PC-9 (cell line): Measurements from ENCODE around the gene SNCB. TPM values are rescaled to one million over a fixed set of nuclear protein-coding genes. Genes with fewer than 3 reads are reported as not detected.

Source experiments
- BruUV-seq: library from RNA; stranded (reverse); fragments of 400-500 nt; replicated peaks from 2 replicates; lab custom pipeline; 2021; lab: Mats Ljungman, UMichigan
- CTCF ChIA-PET: fragments of 300-600 bp; sonication (Branson Sonifier 250); formaldehyde crosslinking; loops from one replicate; lab custom pipeline; 2022; ENCODE audit warnings: antibody characterized with exemption; lab: Charles Lee
- POLR2A ChIA-PET: fragments of 300-600 bp; sonication (Branson Sonifier 250); formaldehyde crosslinking; loops from one replicate; lab custom pipeline; 2022; ENCODE audit warnings: antibody characterized with exemption; ENCODE audit not compliant: unreplicated experiment; lab: Charles Lee
- DNase-seq, 2 experiments: peaks; one replicate each; pipeline versions ENCODE4 v3.0.0 to v3.0.0-alpha.2; 2015 to 2022; ENCODE audit warnings: mixed read lengths in 1 of 2
- H2AFZ ChIP-seq: fragments of 200-600 bp; sonication (generic); 2 replicates; pipeline ENCODE4 v1.8.1; 2017; ENCODE audit warnings: antibody characterized with exemption
- H3F3A ChIP-seq: fragments of 200-600 bp; sonication (generic); 2 replicates; pipeline ENCODE4 v1.8.1; 2017; ENCODE audit warnings: antibody characterized with exemption, mild to moderate bottlenecking, low read depth; ENCODE audit not compliant: insufficient read depth
- H3K27ac ChIP-seq: fragments of 200-600 bp; sonication (generic); 2 replicates; pipeline ENCODE4 v1.6.1; 2016; ENCODE audit warnings: mixed run types
- H3K27me3 ChIP-seq: fragments of 200-600 bp; sonication (generic); 2 replicates; pipeline ENCODE4 v1.6.1; 2016; ENCODE audit warnings: low read depth, mixed run types; ENCODE audit not compliant: insufficient read depth
- H3K36me3 ChIP-seq: fragments of 200-600 bp; sonication (generic); 2 replicates; pipeline ENCODE4 v1.6.1; 2016; ENCODE audit warnings: low read depth, mixed run types
- H3K4me1 ChIP-seq: fragments of 200-600 bp; sonication (generic); replicated peaks from 2 replicates; pipeline ENCODE4 v1.6.1; 2016; ENCODE audit warnings: mixed run types; ENCODE audit not compliant: insufficient read depth
- H3K4me2 ChIP-seq: fragments of 200-600 bp; sonication (generic); 2 replicates; pipeline ENCODE4 v1.6.1; 2017; ENCODE audit warnings: mixed run types
- H3K4me3 ChIP-seq: fragments of 200-600 bp; sonication (generic); 2 replicates; pipeline ENCODE4 v1.6.1; 2016; ENCODE audit warnings: mixed run types
- H3K79me2 ChIP-seq: fragments of 200-600 bp; sonication (generic); 2 replicates; pipeline ENCODE4 v1.6.1; 2017; ENCODE audit warnings: low read depth, mixed run types
- H3K9me2 ChIP-seq: fragments of 200-600 bp; sonication (generic); 2 replicates; pipeline ENCODE4 v1.8.1; 2017; ENCODE audit warnings: mild to moderate bottlenecking; ENCODE audit not compliant: insufficient read depth
- H3K9me3 ChIP-seq: fragments of 200-600 bp; sonication (generic); 2 replicates; pipeline ENCODE4 v1.8.1; 2016; ENCODE audit warnings: low read depth; ENCODE audit not compliant: insufficient read depth
- H4K20me1 ChIP-seq: fragments of 200-600 bp; sonication (generic); 2 replicates; pipeline ENCODE4 v1.8.1; 2017; ENCODE audit not compliant: insufficient read depth
- EZH2 ChIP-seq: fragments of 200-600 bp; sonication (generic); IDR thresholded peaks from 2 replicates; pipeline ENCODE4 v1.8.0; 2017; ENCODE audit warnings: antibody characterized with exemption, low read depth
- intact Hi-C: fragments of 100-400 bp; cut with micrococcal nuclease; formaldehyde crosslinking; loops from one replicate; pipeline ENCODE4 v1.10.0; 2022; ENCODE audit not compliant: unreplicated experiment
- total RNA-seq: library from RNA; stranded (reverse); gene quantifications from 2 replicates; pipeline ENCODE4 v1.2.3, GENCODE V29; 2021
- TF ChIP-seq, protein P1 (sequence below): fragments of 200-600 bp; sonication (generic); conservative IDR thresholded peaks from 2 replicates; pipeline ENCODE4 v1.6.1; 2017; ENCODE audit warnings: mixed run types, antibody characterized with exemption, mild to moderate bottlenecking, moderate library complexity

The SNCB gene
- total RNA-seq, 1 experiment from 2014 or later, result not detected

DNA sequence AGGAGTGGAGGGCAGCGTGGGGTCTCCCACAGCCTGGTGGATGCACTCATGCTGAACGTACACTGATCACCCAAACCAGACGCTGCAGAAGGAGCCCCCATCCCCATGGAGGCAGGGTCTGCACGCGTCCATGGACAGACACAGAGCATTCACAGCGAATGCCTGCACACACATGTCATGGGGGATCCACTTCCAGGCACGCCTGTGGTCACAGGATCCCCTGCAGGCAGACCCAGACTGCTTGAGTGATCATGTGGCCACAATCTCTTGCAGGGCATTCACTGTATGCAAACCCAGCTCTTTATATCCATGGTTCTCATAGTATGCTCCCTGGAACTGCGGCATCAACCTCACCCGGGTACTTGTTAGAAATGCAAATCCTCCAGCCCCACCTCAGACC lies 5.4 kb downstream of the SNCB start:
- H3K9me2 ChIP-seq, result no peaks in the 10 kb centered on the region
- no peaks in the 10 kb centered on the region for H3K4me1 ChIP-seq
- no peaks in the 10 kb centered on the region for H3K79me2 ChIP-seq
- DNase-seq, result no peak
- peaks cover 19% of the 10 kb centered on the region; the same call in 1 of the 2 replicates for H3K27me3 ChIP-seq
- CTCF ChIA-PET, result no interaction called here
- H3K4me2 ChIP-seq, result no peak overlapping the region
- intact Hi-C loops, result no loop called here
- no peaks in the 10 kb centered on the region for H3K9me3 ChIP-seq
- H3F3A ChIP-seq, result 0 out of 2 replicates have a peak, but pooled peaks cover 3% of the 10 kb centered on the region
- TF ChIP-seq, protein P1, sequence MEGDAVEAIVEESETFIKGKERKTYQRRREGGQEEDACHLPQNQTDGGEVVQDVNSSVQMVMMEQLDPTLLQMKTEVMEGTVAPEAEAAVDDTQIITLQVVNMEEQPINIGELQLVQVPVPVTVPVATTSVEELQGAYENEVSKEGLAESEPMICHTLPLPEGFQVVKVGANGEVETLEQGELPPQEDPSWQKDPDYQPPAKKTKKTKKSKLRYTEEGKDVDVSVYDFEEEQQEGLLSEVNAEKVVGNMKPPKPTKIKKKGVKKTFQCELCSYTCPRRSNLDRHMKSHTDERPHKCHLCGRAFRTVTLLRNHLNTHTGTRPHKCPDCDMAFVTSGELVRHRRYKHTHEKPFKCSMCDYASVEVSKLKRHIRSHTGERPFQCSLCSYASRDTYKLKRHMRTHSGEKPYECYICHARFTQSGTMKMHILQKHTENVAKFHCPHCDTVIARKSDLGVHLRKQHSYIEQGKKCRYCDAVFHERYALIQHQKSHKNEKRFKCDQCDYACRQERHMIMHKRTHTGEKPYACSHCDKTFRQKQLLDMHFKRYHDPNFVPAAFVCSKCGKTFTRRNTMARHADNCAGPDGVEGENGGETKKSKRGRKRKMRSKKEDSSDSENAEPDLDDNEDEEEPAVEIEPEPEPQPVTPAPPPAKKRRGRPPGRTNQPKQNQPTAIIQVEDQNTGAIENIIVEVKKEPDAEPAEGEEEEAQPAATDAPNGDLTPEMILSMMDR, result no peak
- no peak for TF ChIP-seq EZH2
- POLR2A ChIA-PET, result no interaction called here
- H3K36me3 ChIP-seq, result no peaks in the 10 kb centered on the region
- no peaks in the 10 kb centered on the region for H4K20me1 ChIP-seq
- no TSS peak for BruUV-seq
- H3K4me3 ChIP-seq, result no peak overlapping the region
- H3K27ac ChIP-seq, result no peak overlapping the region
- H2AFZ ChIP-seq, result no peak overlapping the region

DNA sequence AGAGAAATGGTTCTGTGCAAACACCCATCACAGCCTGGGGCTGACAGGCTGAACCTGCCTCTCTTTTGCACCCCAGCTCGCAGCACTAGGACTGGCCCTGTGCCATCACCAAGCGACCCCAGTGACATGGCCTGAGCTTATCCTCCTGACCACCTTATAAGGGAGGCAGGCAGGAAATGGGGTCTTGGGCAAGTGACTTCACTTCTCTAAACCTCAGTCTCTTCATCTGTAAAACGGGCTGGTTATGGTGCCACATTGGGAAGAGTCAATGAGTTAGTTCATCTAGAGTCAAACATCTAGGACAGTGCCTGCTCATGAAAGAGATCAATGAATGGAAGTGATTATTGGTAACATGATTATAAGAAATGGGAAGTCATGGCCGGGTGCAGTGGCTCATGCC lies 6.2 kb downstream of the SNCB start:
- Histone ChIP-seq H3K36me3 (no peaks in the 10 kb centered on the region), H2AFZ (no peak overlapping the region), H4K20me1 (no peaks in the 10 kb centered on the region), H3K27me3 (peaks cover 16% of the 10 kb centered on the region; the same call in 1 of the 2 replicates), H3K9me2 (no peaks in the 10 kb centered on the region), H3F3A (0 out of 2 replicates have a peak, but pooled peaks cover 3% of the 10 kb centered on the region), H3K79me2 (no peaks in the 10 kb centered on the region), H3K4me2 (no peak overlapping the region), H3K4me1 (no peaks in the 10 kb centered on the region), H3K27ac (no peak overlapping the region), H3K4me3 (no peak overlapping the region), H3K9me3 (no peaks in the 10 kb centered on the region)
- no peak for DNase-seq
- CTCF ChIA-PET, result no interaction called here
- no peak for TF ChIP-seq EZH2
- TF ChIP-seq, protein P1, result no peak
- intact Hi-C loops, result no loop called here
- no TSS peak for BruUV-seq
- POLR2A ChIA-PET, result no interaction called here

DNA sequence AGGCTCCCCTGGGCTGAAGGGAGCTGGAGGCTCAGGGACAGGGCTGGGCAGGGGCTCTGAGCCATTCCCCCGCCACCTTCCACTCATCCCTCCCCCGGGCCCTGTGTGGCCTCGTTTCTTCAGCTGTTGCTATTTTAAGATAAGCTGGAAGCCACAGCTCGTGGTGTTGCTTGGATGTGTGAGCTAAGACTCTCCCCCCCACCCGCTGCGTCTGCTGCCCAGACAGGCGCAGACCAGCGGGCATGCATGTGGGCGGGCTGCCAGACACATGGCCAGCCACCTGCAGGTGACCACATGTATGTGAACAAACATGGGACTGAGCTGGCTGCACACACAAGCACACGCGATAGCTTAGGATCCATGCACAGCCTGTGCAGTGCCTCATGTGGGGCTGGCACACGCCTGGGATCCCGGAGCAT lies 8.7 kb downstream of the SNCB start:
- Histone ChIP-seq H3K79me2 (no peaks in the 10 kb centered on the region), H3K9me2 (no peaks in the 10 kb centered on the region), H3K27me3 (peaks cover 16% of the 10 kb centered on the region; the same call in 1 of the 2 replicates), H3K4me3 (no peak overlapping the region), H3K4me2 (no peak overlapping the region), H3K36me3 (no peaks in the 10 kb centered on the region), H3K9me3 (no peaks in the 10 kb centered on the region), H2AFZ (no peak overlapping the region), H3F3A (no peaks in the 10 kb centered on the region), H3K4me1 (no peaks in the 10 kb centered on the region), H3K27ac (no peak overlapping the region), H4K20me1 (no peaks in the 10 kb centered on the region)
- ChIA-PET CTCF (interaction anchor here (1.0 kb wide), 1 partner anchor 78 kb away, joined by 3 read pairs; no protein-coding TSS in a partner anchor), POLR2A (no interaction called here)
- TF ChIP-seq, protein P1, result no peak
- no peak for TF ChIP-seq EZH2
- intact Hi-C loops, result no loop called here
- BruUV-seq, result no TSS peak
- no peak for DNase-seq
